MM.1S (cell line): ENCODE results near the gene NDFIP2.

ENCODE experiments used
- CTCF ChIP-seq: fragments of 300-600 bp; sonication (generic); IDR thresholded peaks from 2 replicates; pipeline ENCODE4 v1.5.1; 2016; ENCODE audit warnings: antibody characterized with exemption, low read length, mixed read lengths
- EZH2 ChIP-seq: fragments of 300-600 bp; sonication (generic); optimal IDR thresholded peaks from 2 replicates; pipeline ENCODE3; 2017; ENCODE audit warnings: low read depth, mild to moderate bottlenecking, antibody characterized with exemption, low read length, mixed read lengths
- EZH2phosphoT487 ChIP-seq: fragments of 300-600 bp; sonication (generic); IDR thresholded peaks from 2 replicates; pipeline ENCODE4 v1.6.1; 2018; ENCODE audit warnings: antibody characterized with exemption, low read length

GRCh38 chr13:79571147-79571546, 90.2 kb downstream of the NDFIP2 start:
- TF ChIP-seq EZH2 (no peak), CTCF (no peak), EZH2phosphoT487 (no peak)
